Measurements from ENCODE around the gene POLR2L. TPM values are rescaled to one million over a fixed set of nuclear protein-coding genes. Genes with fewer than 3 reads are reported as not detected.

The POLR2L gene
- total RNA-seq, 1 experiment from 2014 or later = 107 TPM

- intact Hi-C loops (cut with micrococcal nuclease; ENCODE audit: unreplicated experiment) = no loop called here
- Mint-ChIP-seq H3K27me3 (ENCODE audit: unreplicated experiment) (no peaks in the 10 kb centered on the region), H3K9me3 (ENCODE audit: low read depth, unreplicated experiment) (no peaks in the 10 kb centered on the region), H3K27ac (ENCODE audit: unreplicated experiment) (no peak overlapping the region), H3K36me3 (ENCODE audit: insufficient read depth, unreplicated experiment) (peaks cover 89% of the 10 kb centered on the region), H3K4me3 (ENCODE audit: low read depth, unreplicated experiment) (no peak overlapping the region), H3K4me1 (ENCODE audit: low read depth, unreplicated experiment) (peaks cover 30% of the 10 kb centered on the region)
- CTCF ChIA-PET = interaction anchor here (0.6 kb wide), 1 partner anchor 14 kb away, joined by 6 read pairs; no protein-coding TSS in a partner anchor
- no TSS peak for BruUV-seq (replicated peaks)
- TF ChIP-seq, protein P1, sequence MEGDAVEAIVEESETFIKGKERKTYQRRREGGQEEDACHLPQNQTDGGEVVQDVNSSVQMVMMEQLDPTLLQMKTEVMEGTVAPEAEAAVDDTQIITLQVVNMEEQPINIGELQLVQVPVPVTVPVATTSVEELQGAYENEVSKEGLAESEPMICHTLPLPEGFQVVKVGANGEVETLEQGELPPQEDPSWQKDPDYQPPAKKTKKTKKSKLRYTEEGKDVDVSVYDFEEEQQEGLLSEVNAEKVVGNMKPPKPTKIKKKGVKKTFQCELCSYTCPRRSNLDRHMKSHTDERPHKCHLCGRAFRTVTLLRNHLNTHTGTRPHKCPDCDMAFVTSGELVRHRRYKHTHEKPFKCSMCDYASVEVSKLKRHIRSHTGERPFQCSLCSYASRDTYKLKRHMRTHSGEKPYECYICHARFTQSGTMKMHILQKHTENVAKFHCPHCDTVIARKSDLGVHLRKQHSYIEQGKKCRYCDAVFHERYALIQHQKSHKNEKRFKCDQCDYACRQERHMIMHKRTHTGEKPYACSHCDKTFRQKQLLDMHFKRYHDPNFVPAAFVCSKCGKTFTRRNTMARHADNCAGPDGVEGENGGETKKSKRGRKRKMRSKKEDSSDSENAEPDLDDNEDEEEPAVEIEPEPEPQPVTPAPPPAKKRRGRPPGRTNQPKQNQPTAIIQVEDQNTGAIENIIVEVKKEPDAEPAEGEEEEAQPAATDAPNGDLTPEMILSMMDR (IDR thresholded peaks at IDR 0.05; ENCODE audit: unreplicated experiment) = no peak
- no peak for DNase-seq
Measured at GRCh38 chr11:823441-824291, 18.7 kb downstream of the POLR2L start.

DNA sequence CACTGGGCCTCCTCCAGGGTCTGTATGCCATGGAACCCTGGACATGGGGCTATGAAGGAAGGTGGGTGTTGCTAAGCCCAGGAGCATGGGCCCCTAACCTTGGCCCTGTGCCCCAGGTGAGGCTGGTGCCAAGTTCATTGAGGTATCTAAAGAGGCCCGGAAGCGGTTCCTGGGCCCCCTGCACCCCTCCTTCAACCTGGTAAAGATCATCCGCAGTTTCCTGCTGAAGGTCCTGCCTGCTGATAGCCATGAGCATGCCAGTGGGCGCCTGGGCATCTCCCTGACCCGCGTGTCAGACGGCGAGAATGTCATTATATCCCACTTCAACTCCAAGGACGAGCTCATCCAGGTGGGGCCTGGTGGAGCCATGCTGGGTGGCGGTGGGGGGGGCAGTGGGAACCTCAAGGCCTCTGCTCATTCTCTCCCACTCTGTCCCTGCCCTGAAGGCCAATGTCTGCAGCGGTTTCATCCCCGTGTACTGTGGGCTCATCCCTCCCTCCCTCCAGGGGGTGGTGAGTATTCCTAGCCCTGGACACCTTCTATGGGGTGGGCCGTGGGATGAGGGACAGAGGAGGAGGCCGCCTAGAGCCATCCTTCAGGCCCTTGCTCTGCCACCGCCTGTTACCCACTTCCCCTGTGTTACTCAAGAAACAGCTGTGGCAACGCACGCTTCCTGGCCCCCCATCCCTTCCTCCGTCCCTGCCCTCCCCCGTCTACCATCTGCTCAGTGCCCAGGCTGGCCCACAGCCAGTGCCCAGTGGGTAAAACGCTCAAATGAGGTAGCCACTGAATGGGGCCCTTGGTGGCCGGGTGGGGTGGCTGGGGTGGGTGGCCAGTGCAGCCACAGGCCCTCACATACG lies 20.6 kb downstream of the POLR2L start:
- Mint-ChIP-seq H3K36me3 (ENCODE audit: insufficient read depth, unreplicated experiment) (peaks cover 79% of the 10 kb centered on the region), H3K27me3 (ENCODE audit: unreplicated experiment) (no peaks in the 10 kb centered on the region), H3K4me3 (ENCODE audit: low read depth, unreplicated experiment) (peak overlapping the region; percentile 77), H3K27ac (ENCODE audit: unreplicated experiment) (peak overlapping the region; percentile 88), H3K9me3 (ENCODE audit: low read depth, unreplicated experiment) (no peaks in the 10 kb centered on the region), H3K4me1 (ENCODE audit: low read depth, unreplicated experiment) (peaks cover 20% of the 10 kb centered on the region)
- BruUV-seq (replicated peaks) = no TSS peak
- CTCF ChIA-PET = interaction anchor here (0.8 kb wide), 1 partner anchor 27 kb away, joined by 3 read pairs; no protein-coding TSS in a partner anchor
- DNase-seq = no peak
- intact Hi-C loops (cut with micrococcal nuclease; ENCODE audit: unreplicated experiment) = no loop called here
- TF ChIP-seq, protein P1 (IDR thresholded peaks at IDR 0.05; ENCODE audit: unreplicated experiment) = no peak

DNA sequence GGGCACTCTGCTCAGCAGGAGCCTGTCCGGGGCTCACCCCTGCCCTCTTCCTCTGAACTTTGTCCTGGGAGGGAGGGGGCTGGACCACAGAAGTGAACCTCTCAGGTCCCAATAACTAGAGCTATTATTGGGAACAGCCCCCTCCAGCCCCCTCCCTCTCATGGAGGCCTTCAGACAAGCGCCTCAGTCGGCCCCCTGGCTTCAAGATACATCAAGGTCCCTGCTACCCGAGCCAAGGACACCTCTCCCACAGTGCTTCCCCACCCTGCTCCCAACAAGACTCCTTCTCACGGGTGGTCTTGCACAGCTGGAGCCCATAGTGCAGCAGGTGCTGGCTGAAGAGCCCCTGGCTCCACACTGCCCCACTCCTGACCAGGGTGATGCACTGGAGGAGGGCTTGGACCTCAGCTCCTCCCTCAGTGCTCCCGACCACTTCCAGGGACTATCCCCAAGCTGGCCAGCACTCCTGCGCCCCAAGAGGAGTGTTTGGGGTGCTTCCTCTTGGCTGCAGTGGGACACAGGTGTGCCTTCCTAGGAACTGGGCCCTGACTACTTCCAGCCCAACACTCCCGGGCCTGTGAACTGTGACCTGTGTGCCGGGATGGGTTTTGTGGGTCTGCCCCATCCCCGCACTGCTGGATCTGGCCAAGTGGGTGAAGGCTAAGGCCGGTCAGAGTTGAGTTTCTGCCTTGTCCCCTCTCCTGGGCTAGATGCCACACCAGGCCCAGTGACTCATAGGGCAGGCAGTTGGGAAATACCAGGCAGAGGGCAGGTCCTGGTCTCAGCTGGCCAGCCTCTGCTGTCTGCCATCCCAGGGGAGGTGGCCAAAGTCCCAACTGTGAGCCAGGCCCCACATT lies 21.4 kb downstream of the POLR2L start:
- peak; percentile 87 for DNase-seq

More for the DNA sequence above, 21.4 kb downstream of the POLR2L start:
- Mint-ChIP-seq H3K9me3 (ENCODE audit: low read depth, unreplicated experiment) (no peaks in the 10 kb centered on the region), H3K4me3 (ENCODE audit: low read depth, unreplicated experiment) (peak overlapping the region; percentile 77), H3K36me3 (ENCODE audit: insufficient read depth, unreplicated experiment) (peaks cover 78% of the 10 kb centered on the region), H3K27me3 (ENCODE audit: unreplicated experiment) (no peaks in the 10 kb centered on the region), H3K27ac (ENCODE audit: unreplicated experiment) (peak overlapping the region; percentile 88), H3K4me1 (ENCODE audit: low read depth, unreplicated experiment) (peaks cover 20% of the 10 kb centered on the region)
- CTCF ChIA-PET = interaction anchor here (1.6 kb wide), 1 partner anchor 14 kb away, joined by 9 read pairs; no protein-coding TSS in a partner anchor
- TF ChIP-seq, protein P1 (IDR thresholded peaks at IDR 0.05; ENCODE audit: unreplicated experiment) = no peak
- no TSS peak for BruUV-seq (replicated peaks)
- intact Hi-C loops (cut with micrococcal nuclease; ENCODE audit: unreplicated experiment) = no loop called here
